HepG2 (cell line): ENCODE measurements around the gene SEMA4F. TPM values are rescaled to one million over a fixed set of nuclear protein-coding genes. Genes with fewer than 3 reads are reported as not detected.

Experiments used
- ATAC-seq: fragments of 200-7000 bp; cut with Tn5 transposase; 3 replicates; pipeline ENCODE4 v1.9.1; 2020; ENCODE audit warnings: mild to moderate bottlenecking, moderate library complexity
- BruUV-seq: library from RNA; stranded (reverse); fragments of 400-500 nt; replicated peaks from 2 replicates; lab custom pipeline; 2021; lab: Mats Ljungman, UMichigan
- CTCF ChIA-PET: fragments of 300-600 bp; formaldehyde crosslinking; extraction: SDS; loops from one replicate; lab custom pipeline; 2021; ENCODE audit warnings: low total read pairs, inconsistent platforms, low intra/inter-chr PET ratio; lab: Yijun Ruan, JAX
- POLR2A ChIA-PET: fragments of 350-600 bp; sonication (Branson Sonifier 250); formaldehyde crosslinking; loops from one replicate; lab custom pipeline; 2020; ENCODE audit warnings: antibody characterized with exemption, inconsistent platforms; lab: Yijun Ruan, JAX
- DNase-seq: peaks from one replicate; pipeline ENCODE4 v3.0.0-alpha.2; 2015; ENCODE audit warnings: low spot score
- FAIRE-seq: peaks from 3 replicates; lab custom pipeline; 2011; peaks lifted over from hg19 to GRCh38; lab: Jason Lieb, UNC
- H2AFZ ChIP-seq: one replicate; pipeline ENCODE4 v1.6.1; 2011; ENCODE audit warnings: low read length, inconsistent platforms
- H3K27ac ChIP-seq: fragments of 300-600 bp; 3 replicates; pipeline ENCODE4 v1.8.0; 2011; ENCODE audit warnings: mixed run types, mild to moderate bottlenecking, mixed read lengths, low read length, inconsistent platforms; ENCODE audit not compliant: insufficient read depth; ENCODE audit errors: extremely low read length
- H3K27me3 ChIP-seq, 2 experiments: fragments of 200-600 bp in 1 of 2; 2 replicates in 1 of 2; 3 replicates in 1 of 2; pipeline versions ENCODE4 v1.6.0 to v1.8.0; 2011; ENCODE audit warnings: low read length in 2 of 2, mild to moderate bottlenecking in 2 of 2, moderate library complexity in 2 of 2, inconsistent platforms in 1 of 2; ENCODE audit not compliant: insufficient read depth in 2 of 2, control insufficient read depth in 1 of 2
- H3K36me3 ChIP-seq, 2 experiments: fragments of 200-600 bp in 1 of 2; replicated peaks in 1 of 2; 2 replicates in 1 of 2; 3 replicates in 1 of 2; pipeline versions ENCODE4 v1.5.1 to v1.8.0; 2011; ENCODE audit warnings: low read length in 2 of 2, inconsistent platforms in 1 of 2; ENCODE audit not compliant: insufficient read depth in 2 of 2, control insufficient read depth in 1 of 2
- H3K4me1 ChIP-seq: 2 replicates; pipeline ENCODE4 v1.5.1; 2012; ENCODE audit warnings: low read length, inconsistent platforms; ENCODE audit not compliant: insufficient read depth
- H3K4me2 ChIP-seq: 2 replicates; pipeline ENCODE4 v1.6.0; 2011; ENCODE audit warnings: low read depth, low read length, inconsistent platforms
- H3K4me3 ChIP-seq, 3 experiments: fragments of 200-600 bp in 1 of 3; sonication (generic), shearing (Covaris generic) in 1 of 3; replicated peaks in 1 of 3; 2 replicates each; pipeline ENCODE4 v1.5.1; 2011 to 2016; ENCODE audit warnings: low read length in 3 of 3, inconsistent platforms in 2 of 3, low read depth in 2 of 3, mild to moderate bottlenecking in 2 of 3, control low read depth in 1 of 3, mixed read lengths in 1 of 3; ENCODE audit not compliant: insufficient read depth in 1 of 3
- H3K79me2 ChIP-seq: one replicate; pipeline ENCODE4 v1.6.1; 2011; ENCODE audit warnings: low read length, inconsistent platforms; ENCODE audit not compliant: insufficient read depth
- H3K9ac ChIP-seq: 2 replicates; pipeline ENCODE4 v1.6.0; 2011; ENCODE audit warnings: mild to moderate bottlenecking, low read depth, low read length, inconsistent platforms; ENCODE audit not compliant: insufficient read depth
- H3K9me3 ChIP-seq: 2 replicates; pipeline ENCODE4 v1.5.1; 2012; ENCODE audit warnings: mild to moderate bottlenecking, low read length
- H4K20me1 ChIP-seq: 2 replicates; pipeline ENCODE4 v1.6.0; 2011; ENCODE audit warnings: inconsistent platforms, mild to moderate bottlenecking, low read length, moderate library complexity; ENCODE audit not compliant: insufficient read depth
- AHR ChIP-seq: IDR thresholded peaks from 2 replicates; pipeline ENCODE4 v1.6.1; 2018; ENCODE audit warnings: missing genetic modification reagents, missing compliant biosample characterization
- CENPX ChIP-seq: sonication (generic); formaldehyde crosslinking; IDR thresholded peaks from 2 replicates; pipeline ENCODE4 v1.9.0; 2021; ENCODE audit warnings: mild to moderate bottlenecking, missing genetic modification reagents, moderate library complexity
- KDM2A ChIP-seq: sonication (generic); formaldehyde crosslinking; IDR thresholded peaks from 2 replicates; pipeline ENCODE4 v1.4.0; 2020; ENCODE audit warnings: low read depth, missing genetic modification reagents, borderline replicate concordance
- STAG1 ChIP-seq: sonication (generic); formaldehyde crosslinking; IDR thresholded peaks from 2 replicates; pipeline ENCODE4 v1.4.0; 2020; ENCODE audit warnings: missing genetic modification reagents
- ZBTB38 ChIP-seq: sonication (generic); formaldehyde crosslinking; IDR thresholded peaks from 2 replicates; pipeline ENCODE4 v1.5.1; 2020; ENCODE audit warnings: mild to moderate bottlenecking, missing genetic modification reagents
- ZFY ChIP-seq: sonication (generic); formaldehyde crosslinking; IDR thresholded peaks from 2 replicates; pipeline ENCODE4 v1.4.0; 2020; ENCODE audit warnings: missing genetic modification reagents
- ZMYM3 ChIP-seq: sonication (generic); formaldehyde crosslinking; IDR thresholded peaks from 2 replicates; pipeline ENCODE4 v1.5.1; 2020; ENCODE audit warnings: mild to moderate bottlenecking, missing genetic modification reagents
- ZNF550 ChIP-seq: sonication (generic); formaldehyde crosslinking; IDR thresholded peaks from 2 replicates; pipeline ENCODE4 v1.4.0; 2020; ENCODE audit warnings: mild to moderate bottlenecking, missing genetic modification reagents, borderline replicate concordance
- ZNF569 ChIP-seq: sonication (generic); formaldehyde crosslinking; IDR thresholded peaks from 2 replicates; pipeline ENCODE4 v1.5.0; 2020; ENCODE audit warnings: mild to moderate bottlenecking, missing genetic modification reagents, moderate library complexity, borderline replicate concordance
- ZNF768 ChIP-seq: sonication (generic); formaldehyde crosslinking; IDR thresholded peaks from 2 replicates; pipeline ENCODE4 v1.4.0; 2020; ENCODE audit warnings: missing genetic modification reagents
- ZNF790 ChIP-seq: sonication (generic); formaldehyde crosslinking; IDR thresholded peaks from 2 replicates; pipeline ENCODE4 v1.8.0; 2022; ENCODE audit warnings: missing genetic modification reagents, mild to moderate bottlenecking, borderline replicate concordance
- WGBS: methylation state at CpG from one replicate; pipeline ENCODE4 v1.1.6; 2017; ENCODE audit warnings: low lambda C conversion rate; 5-methylcytosine and 5-hydroxymethylcytosine counted together
- in situ Hi-C: cut with HindIII; loops from 2 replicates; pipeline ENCODE4 v1.10.0; 2017; ENCODE audit warnings: low pct_unique_long_range_greater_than_20kb; ENCODE audit not compliant: extremely low pct_ligation_motif_present
- intact Hi-C: fragments of 100-400 bp; cut with micrococcal nuclease; formaldehyde crosslinking; loops from one replicate; pipeline ENCODE4 v1.10.0; 2022; ENCODE audit not compliant: unreplicated experiment
- polyA plus RNA-seq, 8 experiments: library from polyadenylated mRNA; depleted of rRNA in 3 of 8; stranded (reverse) in 7 of 8; unstranded in 1 of 8; fragments of >200 nt; fragmentation: Illumina TruSeq in 4 of 8; extraction: Trizol in 4 of 8; gene quantifications; 2 replicates each; pipeline versions ENCODE4 v1.2.1 to v1.2.3, GENCODE V29; 2011 to 2016; ENCODE audit warnings: low read depth in 4 of 8, missing spikeins in 1 of 8, mixed read lengths in 1 of 8; ENCODE audit not compliant: insufficient read depth in 1 of 8
- total RNA-seq, 5 experiments: library from RNA; depleted of rRNA; stranded (reverse); fragments of >200 nt; fragmentation: Illumina TruSeq; extraction: Trizol; gene quantifications; 2 replicates each; pipeline ENCODE4 v1.2.3, GENCODE V29; 2016; ENCODE audit warnings: low read depth in 1 of 5
- TF ChIP-seq, protein P1 (sequence below): sonication (generic); formaldehyde crosslinking; IDR thresholded peaks from 2 replicates; pipeline ENCODE4 v1.4.0; 2020; ENCODE audit warnings: missing genetic modification reagents
- TF ChIP-seq, protein P2 (sequence below): sonication (generic); formaldehyde crosslinking; IDR thresholded peaks from 2 replicates; pipeline ENCODE4 v1.4.0; 2020; ENCODE audit warnings: mild to moderate bottlenecking, low read depth, missing genetic modification reagents

SEMA4F gene
- total and polyA plus RNA-seq, 2 of the 13 experiments (the other 11 are each of a cell fraction or from before 2014, with no cell fraction given): 7.1 to 10.3 TPM

DNA sequence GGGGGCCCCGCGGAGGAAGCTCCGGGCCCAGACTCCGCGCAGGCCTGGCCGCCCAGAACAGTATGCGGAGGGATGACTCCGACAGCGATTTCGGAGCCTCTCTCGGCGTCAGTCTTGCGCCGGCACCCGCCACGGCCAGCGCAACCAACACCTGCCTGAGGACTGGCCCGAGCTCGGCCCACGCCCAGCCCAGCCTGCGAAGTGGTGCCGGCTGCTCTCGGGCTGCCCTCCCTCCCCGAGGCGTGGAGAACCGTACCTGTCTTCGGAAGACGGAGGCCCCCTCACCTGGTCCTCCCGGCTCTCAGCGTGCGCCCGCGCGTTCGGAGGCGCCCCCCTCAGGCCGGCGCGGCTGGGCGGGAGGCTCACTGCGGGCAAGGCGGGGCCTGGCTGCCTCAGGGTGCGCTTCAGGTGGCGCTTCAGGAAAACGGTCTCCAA, 6.0 kb upstream of the SEMA4F start, which contains the start of gene M1AP:
Gene M1AP (minus strand): TSS at position 322 of the 435 bp plus-strand sequence. CDS start 8,055 bp downstream, outside the sequence.
- no peak for DNase-seq
- BruUV-seq: no TSS peak
- TF ChIP-seq, protein P1, sequence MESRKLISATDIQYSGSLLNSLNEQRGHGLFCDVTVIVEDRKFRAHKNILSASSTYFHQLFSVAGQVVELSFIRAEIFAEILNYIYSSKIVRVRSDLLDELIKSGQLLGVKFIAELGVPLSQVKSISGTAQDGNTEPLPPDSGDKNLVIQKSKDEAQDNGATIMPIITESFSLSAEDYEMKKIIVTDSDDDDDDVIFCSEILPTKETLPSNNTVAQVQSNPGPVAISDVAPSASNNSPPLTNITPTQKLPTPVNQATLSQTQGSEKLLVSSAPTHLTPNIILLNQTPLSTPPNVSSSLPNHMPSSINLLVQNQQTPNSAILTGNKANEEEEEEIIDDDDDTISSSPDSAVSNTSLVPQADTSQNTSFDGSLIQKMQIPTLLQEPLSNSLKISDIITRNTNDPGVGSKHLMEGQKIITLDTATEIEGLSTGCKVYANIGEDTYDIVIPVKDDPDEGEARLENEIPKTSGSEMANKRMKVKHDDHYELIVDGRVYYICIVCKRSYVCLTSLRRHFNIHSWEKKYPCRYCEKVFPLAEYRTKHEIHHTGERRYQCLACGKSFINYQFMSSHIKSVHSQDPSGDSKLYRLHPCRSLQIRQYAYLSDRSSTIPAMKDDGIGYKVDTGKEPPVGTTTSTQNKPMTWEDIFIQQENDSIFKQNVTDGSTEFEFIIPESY (CRISPR knock-in tag): peak; percentile 46; the same call in 1 of the 2 replicates
- TF ChIP-seq ZNF768: peak; percentile 10; the same call in 1 of the 2 replicates
- TF ChIP-seq STAG1: no peak
- Histone ChIP-seq H2AFZ (no peak within 1 kb of the TSS), H3K79me2 (no peaks in the 10 kb centered on the region), H3K9ac (no peak within 1 kb of the TSS), H3K27me3 (peaks cover 1 to 5% of the 10 kb centered on the region in 2 experiments; a peak in 1 of 5 replicates), H3K36me3 (no peaks in the 10 kb centered on the region), H3K4me3 (no peak within 1 kb of the TSS), H3K4me1 (no peaks in the 10 kb centered on the region), H3K9me3 (no peaks in the 10 kb centered on the region), H3K4me2 (no peak within 1 kb of the TSS), H4K20me1 (no peaks in the 10 kb centered on the region), H3K27ac (no peak within 1 kb of the TSS)
- intact Hi-C loops: no loop called here
- in situ Hi-C loops: no loop called here
- no peak for FAIRE-seq
- ChIA-PET CTCF (no interaction called here), POLR2A (no interaction called here)
- ATAC-seq: no peak
- WGBS: 92% methylated on average over 36 of the region's 45 CpGs

DNA sequence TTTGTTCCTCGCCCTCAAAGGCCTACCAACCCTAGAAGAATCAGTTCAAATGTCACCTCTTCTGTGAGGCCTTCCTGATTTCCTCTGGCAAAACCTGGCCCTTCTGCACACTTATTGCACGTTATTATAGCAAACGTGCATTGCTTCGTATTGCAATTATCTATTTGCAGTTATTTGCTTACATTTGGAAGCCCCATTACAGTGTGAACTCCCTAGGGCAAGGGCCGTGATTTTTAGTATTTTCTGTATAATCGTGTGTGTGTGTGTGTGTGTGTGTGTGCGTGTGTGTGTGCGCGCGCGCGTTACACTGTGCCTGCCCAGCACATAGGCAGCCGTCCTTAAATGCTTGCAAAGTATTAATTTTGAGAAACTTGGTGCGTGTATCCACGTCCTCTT, 460 bp upstream of the SEMA4F start:
- peak overlapping the region; percentile 50; the same call in 1 of the 2 replicates for H3K9ac ChIP-seq
- FAIRE-seq (no peak), ATAC-seq (peak; percentile 33), DNase-seq (no peak)
- no peak overlapping the region for H3K27ac ChIP-seq
- H3K4me1 ChIP-seq: peaks cover 19% of the 10 kb centered on the region
- WGBS: 34% methylated on average over 15 of the region's 15 CpGs
- H3K79me2 ChIP-seq: no peaks in the 10 kb centered on the region
- BruUV-seq: no TSS peak
- in situ Hi-C loops (no loop called here), intact Hi-C loops (no loop called here)
- H3K27me3 ChIP-seq: peaks cover 0 to 5% of the 10 kb centered on the region in 2 experiments; a peak in 1 of 5 replicates
- POLR2A ChIA-PET: interaction anchor here (0.7 to 1.2 kb wide), 6 partner anchors 30 to 224 kb away, joined by 3 to 4 read pairs (median 3); partner anchors contain the start of genes AUP1 and HTRA2
- H3K4me2 ChIP-seq: peak overlapping the region; percentile 100
- peak overlapping the region; percentile 73 for H2AFZ ChIP-seq
- H3K4me3 ChIP-seq: peak overlapping the region; percentile 65 to 89 (median 78)
- no peaks in the 10 kb centered on the region for H4K20me1 ChIP-seq
- H3K9me3 ChIP-seq: no peaks in the 10 kb centered on the region
- H3K36me3 ChIP-seq: no peaks in the 10 kb centered on the region; a peak in 1 of 5 replicates
- CTCF ChIA-PET: no interaction called here
- TF ChIP-seq ZBTB38 (CRISPR knock-in tag): 0 out of 2 replicates have a peak, but pooled peaks have one; percentile 19
- TF ChIP-seq ZFY: no peak
- TF ChIP-seq CENPX (CRISPR knock-in tag): no peak
- TF ChIP-seq KDM2A (CRISPR knock-in tag): no peak
- TF ChIP-seq ZNF790 (CRISPR knock-in tag): peak; percentile 9; the same call in 1 of the 2 replicates
- no peak for TF ChIP-seq ZNF550 (CRISPR knock-in tag)
- TF ChIP-seq ZNF569 (CRISPR knock-in tag): no peak
- peak; percentile 58; the same call in 1 of the 2 replicates for TF ChIP-seq ZMYM3 (CRISPR knock-in tag)
- TF ChIP-seq, protein P2, sequence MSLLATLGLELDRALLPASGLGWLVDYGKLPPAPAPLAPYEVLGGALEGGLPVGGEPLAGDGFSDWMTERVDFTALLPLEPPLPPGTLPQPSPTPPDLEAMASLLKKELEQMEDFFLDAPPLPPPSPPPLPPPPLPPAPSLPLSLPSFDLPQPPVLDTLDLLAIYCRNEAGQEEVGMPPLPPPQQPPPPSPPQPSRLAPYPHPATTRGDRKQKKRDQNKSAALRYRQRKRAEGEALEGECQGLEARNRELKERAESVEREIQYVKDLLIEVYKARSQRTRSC (CRISPR knock-in tag): 0 out of 2 replicates have a peak, but pooled peaks have one; percentile 2
- no peak for TF ChIP-seq AHR (CRISPR knock-in tag)
